HG02852 (cell line): ENCODE data around the gene TNFRSF25.
"Not testable (repeated sequence)": the region's sequence is repeated elsewhere in the genome, so short reads cannot be mapped to it uniquely, and the experiment has no call there.

Source experiments
- ATAC-seq: cut with Tn5 transposase; IDR thresholded peaks from one replicate; pipeline ENCODE4 v1.9.1; 2021; ENCODE audit warnings: mild to moderate bottlenecking, moderate library complexity; ENCODE audit not compliant: unreplicated experiment

Gene TNFRSF25

DNA sequence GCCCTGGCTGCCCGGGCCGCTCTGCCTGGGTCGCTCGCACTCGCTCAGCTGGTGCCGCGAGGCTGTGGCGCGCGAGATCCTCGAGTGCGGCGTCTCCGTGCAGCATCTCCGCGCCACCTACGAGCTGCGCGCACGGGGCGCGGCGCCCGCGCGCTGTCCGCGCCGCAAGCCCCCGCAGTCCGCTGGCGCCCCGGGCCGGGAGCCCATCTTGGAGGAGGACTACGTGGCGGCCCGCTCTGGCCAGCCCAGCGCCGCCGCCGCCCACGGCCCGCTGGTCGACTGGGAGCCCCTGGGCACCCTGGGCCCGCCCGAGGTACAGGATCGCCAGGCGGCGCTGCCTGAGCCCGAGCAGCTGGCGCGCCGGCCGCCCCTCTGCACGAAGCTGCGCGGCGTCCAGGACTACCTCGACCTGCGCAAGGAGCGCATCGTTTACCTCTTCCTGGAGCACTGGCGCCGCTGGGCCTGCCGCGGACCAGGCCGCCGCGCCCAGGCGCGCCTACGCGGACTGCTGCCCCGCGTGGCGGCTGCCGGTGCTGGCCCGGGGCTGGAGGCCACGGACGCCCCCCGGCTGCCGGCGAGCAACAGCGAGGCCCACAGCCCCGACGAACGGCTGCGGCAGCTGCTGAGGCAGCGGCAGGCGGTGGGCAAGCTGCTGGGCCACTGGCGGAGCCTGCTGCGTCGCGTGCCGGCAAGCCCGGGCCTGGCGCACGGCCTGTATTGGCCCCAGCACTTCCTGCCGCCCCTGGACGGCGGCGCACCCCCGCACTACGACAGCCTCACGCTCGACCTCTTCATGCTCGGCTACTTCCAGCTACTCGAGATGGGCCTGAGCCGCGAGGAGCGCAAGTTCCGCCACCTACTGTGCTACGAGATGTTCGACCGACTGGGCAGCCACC is 10.9 kb downstream of the TNFRSF25 start:
- no peak for ATAC-seq

DNA sequence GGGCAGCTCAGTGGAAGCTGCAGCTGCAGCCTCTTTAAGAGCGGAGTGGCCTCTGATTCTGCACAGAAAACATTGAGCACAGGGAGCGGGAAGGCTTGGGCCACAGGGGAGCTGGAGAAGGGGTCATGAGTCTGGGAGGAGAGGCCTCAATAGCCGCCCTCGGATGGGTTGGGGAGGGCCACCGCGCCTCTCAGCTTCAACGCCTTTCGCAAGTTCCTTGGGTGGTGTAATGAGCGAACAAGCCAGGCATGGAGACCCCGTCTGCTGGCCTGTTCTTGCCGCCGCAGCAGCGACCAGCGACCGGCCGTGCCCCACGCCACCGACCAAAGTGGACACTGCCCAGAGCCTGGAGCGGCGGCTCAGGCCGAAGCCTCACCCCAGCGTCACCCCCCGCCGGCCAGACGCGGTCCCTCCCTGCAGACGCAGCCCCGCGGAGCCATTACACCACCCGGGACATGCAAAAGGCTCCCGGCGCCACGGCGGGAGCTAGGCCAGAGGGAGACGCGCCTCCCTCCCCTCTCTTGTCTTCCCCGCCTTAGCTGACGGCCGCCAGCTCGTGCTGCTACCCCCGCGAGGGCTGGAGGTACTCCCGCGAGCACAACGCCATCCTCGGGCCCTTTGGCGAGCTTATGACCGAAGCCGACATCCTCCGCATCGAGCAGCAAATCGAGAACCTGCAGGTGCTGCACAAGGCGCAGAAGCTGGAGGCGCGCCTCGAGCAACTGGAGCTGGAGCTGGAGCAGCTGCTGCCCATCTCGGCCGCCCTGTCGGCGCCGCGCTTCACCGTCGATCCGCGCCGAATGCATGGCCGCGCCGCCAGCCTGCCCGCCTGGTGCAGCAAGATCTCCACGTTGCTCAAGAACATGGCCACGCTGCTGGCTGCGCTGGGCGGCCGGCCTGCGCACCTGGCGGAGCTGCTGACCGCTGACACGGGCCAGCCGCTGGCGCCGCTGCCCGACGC is 11.8 kb downstream of the TNFRSF25 start:
- ATAC-seq = not testable (repeated sequence)

DNA sequence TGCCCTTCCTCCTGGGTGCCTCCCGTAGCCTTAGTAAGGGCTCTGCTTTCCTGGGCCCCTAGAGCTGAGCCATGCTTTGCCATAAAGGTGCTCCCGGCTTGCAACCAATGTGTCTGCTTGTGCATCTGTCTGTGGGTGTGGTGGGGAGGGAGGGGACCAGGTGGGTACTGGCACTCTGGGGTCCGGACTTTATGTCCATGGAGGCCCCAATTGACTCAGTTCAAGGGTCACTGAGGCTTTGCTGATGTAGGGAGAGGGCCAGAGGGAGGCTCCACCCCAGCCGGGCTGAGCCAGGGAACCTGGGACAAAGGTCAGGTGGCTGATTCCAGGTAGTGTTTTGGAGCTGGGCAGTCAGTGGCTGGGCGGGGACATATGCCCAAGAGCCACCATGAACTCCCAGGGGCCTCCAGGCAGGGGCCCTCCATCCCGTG is 15.0 kb downstream of the TNFRSF25 start:
- ATAC-seq = no peak

DNA sequence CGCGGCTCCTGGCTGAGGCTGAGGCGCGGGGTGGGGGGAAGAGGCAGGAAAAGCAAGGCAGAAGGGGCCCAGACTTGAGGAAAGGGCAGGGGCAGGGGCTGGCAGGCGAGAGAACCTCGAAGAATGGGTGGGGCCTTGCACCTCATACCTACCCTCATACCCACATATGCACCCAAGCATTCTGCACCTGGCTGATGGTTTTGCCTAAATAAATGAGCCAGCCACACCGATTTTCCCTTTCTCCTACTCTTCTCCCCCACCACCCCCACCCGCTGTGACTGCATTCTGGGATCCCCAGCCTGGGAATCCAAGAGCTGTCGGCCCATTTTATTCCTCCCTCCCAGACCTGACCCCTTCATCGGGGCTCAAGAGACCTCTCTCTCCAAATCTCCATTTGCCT is 15.5 kb downstream of the TNFRSF25 start:
- not testable (repeated sequence) for ATAC-seq

DNA sequence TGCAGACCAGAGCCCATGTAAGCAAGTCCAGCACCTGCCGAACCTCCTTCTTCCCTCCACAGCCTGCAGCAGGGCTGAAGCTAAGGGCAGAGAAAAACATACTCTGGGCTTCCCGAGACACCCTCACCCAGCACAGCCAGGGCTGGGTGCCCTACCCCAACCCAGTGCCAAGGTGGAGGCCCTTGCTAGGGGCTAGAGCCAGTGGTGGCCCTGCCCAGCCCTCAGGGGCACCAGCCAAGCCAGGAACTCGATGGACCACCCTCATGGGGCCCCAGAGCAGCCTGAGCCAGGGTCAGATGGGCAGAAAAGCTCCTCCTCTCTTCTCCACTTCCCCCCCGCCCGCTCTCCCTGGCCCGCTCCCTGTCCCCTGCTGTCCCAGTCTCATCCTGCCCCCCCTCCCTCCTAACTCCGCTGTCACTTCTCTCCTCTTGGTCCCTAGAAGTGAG is 15.9 kb downstream of the TNFRSF25 start:
- no peak for ATAC-seq

DNA sequence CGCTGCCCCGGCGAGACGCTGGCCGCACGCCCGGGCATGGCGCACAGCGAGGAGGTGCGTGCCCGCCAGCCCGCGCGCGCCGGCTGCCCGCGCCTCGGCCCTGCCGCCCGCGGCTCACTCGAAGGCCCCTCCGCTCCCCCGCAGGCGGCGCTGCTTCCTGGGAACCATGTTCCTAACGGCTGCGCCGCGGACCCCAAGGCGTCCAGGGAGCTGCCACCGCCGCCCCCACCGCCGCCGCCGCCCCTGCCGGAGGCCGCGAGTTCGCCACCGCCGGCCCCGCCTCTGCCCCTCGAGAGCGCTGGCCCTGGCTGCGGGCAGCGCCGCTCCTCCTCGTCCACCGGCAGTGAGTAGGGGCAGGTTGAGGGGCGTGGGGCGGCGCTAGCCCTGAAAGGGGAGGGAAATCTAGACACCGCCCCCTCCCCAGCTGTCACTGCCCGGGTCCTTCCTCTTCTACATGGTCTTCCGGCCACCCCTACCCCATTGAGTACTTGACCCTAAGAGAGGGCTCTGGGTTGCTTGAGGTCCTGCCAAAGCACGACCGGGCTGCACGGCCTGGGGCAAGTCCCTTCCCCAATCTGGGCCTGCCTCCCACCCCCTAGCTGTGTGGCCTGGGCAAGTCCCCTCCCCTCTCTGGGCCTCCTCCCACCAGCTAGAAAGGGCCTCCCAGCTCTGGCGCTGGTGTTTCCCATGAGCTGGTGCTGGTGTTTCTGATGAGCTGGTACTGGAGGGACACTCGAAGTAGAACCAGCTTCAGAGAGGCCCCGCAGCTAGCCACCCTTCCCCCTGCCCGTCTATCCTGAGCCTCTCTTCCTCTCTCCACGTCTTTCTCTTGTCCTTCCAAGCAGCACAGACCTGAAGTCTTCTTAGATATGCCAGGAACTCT is 17.0 kb downstream of the TNFRSF25 start:
- no peak for ATAC-seq

DNA sequence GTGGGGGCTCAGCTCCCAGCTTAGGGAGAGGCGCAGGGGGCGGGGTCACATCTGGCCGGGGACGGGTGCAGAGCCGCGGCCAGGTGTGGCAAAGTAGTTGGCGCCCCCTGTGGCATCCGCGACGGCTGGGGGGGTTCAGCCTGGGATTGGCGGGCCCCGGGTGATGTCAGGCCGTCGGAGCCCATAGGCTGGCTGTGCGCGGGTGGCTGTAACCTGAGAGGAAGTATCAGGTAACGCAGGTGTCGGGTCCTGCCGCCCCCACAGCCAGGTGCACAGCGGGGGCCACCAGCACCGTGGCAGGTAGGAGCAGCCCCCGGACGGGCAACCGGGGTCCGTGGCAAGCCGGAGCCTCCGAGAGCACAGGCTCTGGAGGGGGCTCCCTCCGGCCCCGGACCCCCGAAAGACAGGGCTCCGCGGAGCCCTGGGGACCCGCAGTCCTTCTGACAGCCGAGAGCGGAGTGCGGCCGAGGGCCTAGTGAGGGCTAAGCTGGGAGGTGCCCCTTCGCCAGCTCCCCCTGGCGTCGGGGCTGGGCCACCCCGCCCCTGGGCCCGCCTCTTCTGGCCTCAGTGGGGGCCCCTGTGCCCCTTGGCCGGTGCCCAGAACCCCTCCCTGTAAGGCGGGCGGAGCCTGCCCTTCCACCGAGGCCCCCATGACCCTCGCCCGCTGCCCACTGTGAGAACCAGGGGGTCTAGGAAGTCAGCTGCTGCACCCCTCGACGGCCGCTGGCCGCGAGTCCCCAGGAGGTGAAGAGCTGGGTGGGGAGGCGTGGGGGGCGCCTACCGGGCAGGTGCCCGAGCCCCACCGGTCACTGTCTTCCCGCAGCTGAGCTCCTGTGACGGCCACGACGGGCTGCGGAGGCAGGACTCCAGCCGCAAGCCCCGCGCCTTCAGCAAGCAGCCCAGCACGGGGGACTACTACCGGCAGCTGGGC is 17.9 kb downstream of the TNFRSF25 start:
- ATAC-seq = no peak

DNA sequence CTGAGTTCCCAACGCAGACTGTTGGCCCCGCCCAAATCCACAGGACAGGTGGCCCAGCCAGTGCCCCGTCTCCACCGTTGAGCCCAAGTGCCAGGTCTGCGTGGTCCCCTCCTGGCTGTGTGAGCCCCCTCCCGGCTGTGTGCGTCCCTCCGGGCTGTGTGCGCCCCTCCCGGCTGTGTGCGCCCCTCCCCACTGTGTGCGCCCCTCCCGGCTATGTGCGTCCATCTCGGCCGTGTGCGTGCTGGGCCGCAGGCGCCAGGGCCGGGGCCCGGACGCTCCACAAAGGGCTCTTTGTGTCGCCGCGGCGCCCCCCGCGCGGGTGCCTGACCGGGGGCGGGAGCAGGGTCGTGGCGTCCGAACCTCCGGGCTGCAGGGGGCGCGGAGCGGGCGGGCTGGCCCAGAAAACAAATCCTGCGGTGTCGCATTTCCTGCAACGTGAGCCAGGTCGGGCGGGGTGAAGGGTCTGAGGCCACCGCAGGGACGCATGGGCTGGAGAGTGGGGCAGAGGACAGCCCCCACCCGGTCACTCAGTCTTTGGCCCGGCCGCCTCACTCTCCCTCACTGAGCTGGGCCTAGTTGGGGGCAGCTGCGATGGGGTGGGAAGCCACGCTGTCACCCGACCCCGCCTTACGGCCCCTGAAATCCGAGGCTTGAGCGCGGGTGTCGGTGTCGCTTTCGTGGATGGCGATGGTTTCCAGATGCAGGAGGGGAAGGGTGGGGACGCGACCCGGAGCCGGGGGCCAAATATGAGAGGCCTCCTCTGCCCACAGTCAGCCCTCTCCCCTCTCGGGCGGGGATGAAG is 18.8 kb downstream of the TNFRSF25 start:
- no peak for ATAC-seq

DNA sequence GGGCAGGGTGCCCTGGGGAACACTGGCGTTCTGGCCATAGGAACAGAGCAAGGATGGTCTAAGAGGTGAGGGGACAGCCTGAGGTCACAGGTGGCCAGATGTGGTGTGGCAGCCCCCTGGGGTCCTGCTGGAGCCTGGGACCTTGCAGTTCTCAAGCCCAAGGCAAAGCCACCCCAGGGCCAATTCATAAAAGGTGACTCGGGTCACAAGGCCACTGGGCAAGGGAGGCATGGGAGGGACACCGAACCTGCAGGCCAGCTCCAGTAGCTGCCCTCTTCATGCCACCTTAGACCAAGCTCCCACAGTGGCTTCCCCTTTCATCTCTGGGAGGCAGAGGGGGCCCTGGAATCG is 19.3 kb downstream of the TNFRSF25 start:
- ATAC-seq = no peak

DNA sequence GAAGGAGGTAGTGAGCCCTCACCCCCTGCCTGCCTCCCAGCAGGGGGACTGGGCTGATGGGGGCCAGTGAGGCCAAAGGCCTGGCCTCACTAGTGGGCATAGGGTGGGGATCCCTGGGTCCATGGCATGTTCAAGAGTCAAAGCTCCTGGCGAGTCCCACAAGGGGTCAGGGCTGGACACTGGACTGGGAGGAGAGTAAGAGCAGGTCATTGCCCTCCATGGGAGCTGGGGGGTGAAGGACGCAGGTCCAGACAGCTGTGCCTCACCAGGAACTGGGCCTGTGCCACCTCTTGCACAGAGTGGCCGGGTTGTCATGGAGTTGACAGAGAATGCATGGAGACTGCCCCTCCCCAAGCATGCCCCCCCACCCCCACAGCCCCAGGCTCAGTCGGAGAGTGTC is 20.0 kb downstream of the TNFRSF25 start:
- ATAC-seq = not testable (repeated sequence)

DNA sequence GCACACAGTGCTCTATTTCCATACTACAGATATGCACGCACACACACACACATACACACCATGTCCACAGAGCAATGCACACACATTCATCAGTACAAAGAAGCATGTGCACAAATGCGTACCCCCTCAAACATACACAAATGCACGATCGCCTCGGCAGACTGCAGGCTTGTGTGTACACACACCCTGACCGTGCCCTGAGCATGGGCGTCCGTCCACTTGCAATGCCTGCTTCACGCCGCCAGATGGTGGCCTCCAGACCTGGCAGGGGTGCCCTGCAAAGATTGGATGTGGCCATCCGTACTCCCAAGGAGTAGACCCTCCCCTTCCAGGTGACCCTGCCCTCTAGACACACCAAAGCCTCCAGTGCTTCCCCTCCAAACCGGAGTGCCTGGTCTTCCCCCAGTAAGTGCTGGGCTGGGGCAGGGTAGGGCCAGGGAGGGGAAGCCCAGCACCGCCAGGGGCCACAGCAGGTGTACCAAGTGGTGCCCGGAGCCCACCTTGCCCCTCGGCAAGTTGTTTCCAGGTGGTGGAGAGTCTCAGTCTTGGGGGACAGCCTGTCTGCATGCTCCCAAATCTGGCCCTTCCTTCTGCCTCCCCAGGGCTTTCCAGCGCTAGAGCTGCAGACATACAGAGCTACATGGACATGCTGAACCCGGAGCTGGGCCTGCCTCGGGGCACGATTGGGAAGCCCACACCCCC is 20.8 kb downstream of the TNFRSF25 start:
- ATAC-seq = no peak

DNA sequence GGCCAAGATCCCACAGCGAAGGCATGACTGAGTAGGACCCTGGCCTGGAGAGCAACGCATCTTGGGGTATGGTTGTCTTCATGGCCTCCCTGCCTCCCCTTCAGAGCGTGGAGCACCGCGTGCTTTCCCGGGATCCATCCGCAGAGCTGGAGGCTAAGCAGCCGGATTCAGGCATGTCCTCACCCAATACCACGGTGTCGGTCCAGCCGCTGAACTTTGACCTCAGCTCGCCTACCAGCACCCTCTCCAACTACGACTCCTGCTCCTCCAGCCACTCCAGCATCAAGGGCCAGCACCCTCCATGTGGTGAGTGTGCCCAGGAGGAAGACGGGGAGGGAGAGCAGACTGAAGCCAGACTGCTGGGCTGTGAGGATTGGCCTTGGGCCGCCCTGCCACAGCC is 21.6 kb downstream of the TNFRSF25 start:
- no peak for ATAC-seq

DNA sequence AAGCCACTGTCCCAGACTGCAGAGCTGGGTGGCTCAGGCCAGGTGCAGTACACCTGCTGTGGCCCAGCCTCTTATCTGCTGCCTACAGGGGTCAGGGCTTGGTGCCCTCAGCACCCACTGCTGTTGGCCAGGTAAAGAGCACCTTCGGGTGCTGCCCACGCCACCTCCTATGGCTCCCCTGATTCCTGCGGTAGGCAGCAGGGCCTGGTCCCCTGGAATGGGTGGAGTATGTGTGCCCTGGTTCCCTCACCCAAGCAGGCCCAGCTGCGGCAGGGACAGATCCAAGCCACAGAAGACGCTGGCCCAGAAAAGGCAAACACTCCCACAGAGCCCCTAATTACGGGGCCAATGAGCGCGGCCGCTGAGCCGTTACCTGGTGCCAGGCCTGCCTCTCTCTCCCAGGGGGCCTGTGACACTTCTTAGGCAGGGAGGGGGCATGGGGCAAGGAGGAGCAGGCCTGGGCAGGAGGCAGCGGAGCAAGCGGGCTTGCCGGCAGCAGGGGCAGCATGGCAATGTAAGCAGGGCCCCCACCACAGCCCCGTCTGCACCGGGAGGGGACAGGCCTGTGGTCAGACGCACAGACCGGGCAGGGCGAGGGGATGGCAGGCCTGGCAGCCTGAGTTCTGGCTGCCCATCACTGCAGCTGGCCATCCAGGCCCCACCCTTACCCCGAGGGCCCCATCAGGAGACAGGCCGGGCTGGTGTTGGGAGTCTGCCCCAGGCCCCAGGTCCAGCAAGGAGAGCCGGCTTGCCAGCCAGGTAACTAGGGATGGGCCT is 22.4 kb downstream of the TNFRSF25 start:
- no peak for ATAC-seq

DNA sequence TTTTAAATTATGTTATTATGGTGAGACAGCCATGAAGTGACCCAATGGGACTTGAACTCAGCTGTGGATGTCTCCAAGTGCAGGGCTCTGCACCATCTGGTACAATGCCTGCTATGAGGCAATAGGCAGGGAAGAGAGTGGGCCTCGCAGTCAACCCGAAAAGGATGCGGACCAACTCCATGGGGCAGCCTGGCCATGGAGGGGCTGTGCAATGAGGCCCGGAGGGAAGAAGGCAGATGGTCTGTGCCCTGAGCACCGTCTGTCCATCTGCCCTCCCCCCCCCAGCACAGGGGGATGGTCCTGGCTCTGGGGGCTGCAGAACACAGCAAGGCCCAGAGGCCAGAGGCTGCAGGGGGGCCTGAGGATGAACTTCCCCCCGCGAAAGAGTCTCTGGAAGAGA is 24.4 kb downstream of the TNFRSF25 start:
- no peak for ATAC-seq

DNA sequence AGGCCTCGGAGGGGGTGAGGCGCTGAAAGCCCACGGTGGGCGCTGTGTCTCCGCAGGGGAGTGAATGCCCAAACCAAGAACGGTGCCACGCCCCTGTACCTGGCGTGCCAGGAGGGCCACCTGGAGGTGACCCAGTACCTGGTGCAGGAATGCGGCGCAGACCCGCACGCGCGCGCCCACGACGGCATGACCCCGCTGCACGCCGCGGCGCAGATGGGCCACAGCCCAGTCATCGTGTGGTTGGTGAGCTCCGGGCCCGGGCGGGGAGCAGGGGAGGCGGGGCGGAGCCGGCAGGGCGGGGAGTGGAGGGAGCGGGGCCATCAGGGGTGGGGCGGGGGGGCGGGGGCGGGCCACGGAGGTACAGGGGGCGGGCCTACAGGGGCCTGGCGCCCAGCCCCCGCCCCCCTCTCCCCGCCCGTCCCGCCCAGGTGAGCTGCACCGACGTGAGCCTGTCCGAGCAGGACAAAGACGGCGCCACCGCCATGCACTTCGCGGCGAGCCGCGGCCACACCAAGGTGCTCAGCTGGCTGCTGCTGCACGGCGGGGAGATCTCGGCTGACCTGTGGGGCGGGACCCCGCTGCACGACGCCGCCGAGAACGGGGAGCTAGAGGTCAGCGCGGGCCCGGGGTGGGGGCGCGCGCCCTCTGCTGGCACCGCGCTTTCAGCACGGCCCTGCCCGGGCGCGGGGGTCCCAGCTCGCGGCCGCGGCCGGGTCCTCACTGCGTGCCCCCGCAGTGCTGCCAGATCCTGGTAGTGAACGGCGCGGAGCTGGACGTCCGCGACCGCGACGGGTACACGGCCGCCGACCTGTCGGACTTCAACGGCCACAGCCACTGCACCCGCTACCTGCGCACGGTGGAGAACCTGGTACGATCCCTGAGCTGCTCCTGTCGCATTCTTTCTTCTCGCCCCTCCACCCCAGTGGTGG is 25.5 kb downstream of the TNFRSF25 start:
- no peak for ATAC-seq

DNA sequence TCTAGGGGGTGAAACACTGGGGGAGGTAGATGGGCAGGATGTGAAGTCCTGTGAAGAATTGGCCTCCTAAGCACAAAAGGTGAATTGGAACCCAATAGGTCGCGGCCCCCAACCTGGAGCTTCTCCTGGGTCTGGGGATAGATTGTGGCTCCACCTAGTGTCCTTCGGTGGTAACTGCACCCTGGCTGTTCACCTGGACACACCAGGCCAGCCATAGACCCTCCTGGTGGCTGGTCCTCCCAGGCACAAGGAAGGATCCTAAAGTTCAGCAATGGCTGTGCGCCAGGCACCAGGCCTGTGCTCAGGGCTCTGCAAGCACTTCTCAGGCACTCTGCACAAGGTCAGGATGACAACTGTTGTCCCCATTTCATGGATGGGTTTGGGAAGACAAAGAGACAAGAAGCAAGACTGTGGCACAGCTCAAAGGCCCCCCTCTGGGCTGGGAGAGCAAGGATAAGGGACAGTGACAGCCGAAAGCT is 27.9 kb downstream of the TNFRSF25 start:
- no peak for ATAC-seq
